ENCODE results near the gene GRIK4.

The GRIK4 gene

GRCh38 chr11:120854988-120855387 lies 343.4 kb downstream of the GRIK4 start:
- Histone ChIP-seq H3K36me3 (ENCODE audit: insufficient read depth, low read length) (no peaks in the 10 kb centered on the region), H3K4me2 (ENCODE audit: low read depth, low read length, poor library complexity, severe bottlenecking) (no peak overlapping the region), H3K9me3 (ENCODE audit: insufficient read depth, low read depth, low read length) (no peaks in the 10 kb centered on the region), H4K20me1 (ENCODE audit: insufficient read depth, low read length, poor library complexity, severe bottlenecking) (no peaks in the 10 kb centered on the region), H3K4me3 (ENCODE audit: low read length, poor library complexity, severe bottlenecking) (no peak overlapping the region), H3K4me1 (ENCODE audit: insufficient read depth, low read length, poor library complexity, severe bottlenecking) (no peaks in the 10 kb centered on the region), H3K9me2 (replicated peaks; ENCODE audit: low read depth, low read length) (no peaks in the 10 kb centered on the region), H3F3A (ENCODE audit: low read depth) (no peaks in the 10 kb centered on the region), H3K27me3 (ENCODE audit: insufficient read depth, low read length, poor library complexity, severe bottlenecking) (no peaks in the 10 kb centered on the region), H3K79me2 (ENCODE audit: insufficient read depth, low read length) (no peaks in the 10 kb centered on the region), H3K9ac (ENCODE audit: low read depth, low read length, poor library complexity, severe bottlenecking) (no peak overlapping the region), H2AFZ (ENCODE audit: low read length) (no peak overlapping the region)
- no peak for TF ChIP-seq CTCF (conservative IDR thresholded peaks at IDR 0.05; ENCODE audit: low read length)
- no peak for TF ChIP-seq EZH2phosphoT487 (IDR thresholded peaks at IDR 0.05; ENCODE audit: borderline replicate concordance)

GRCh38 chr11:120857508-120857907 lies 346.0 kb downstream of the GRIK4 start:
- H2AFZ ChIP-seq (ENCODE audit: low read length) = no peak overlapping the region
- H3K9me3 ChIP-seq (ENCODE audit: insufficient read depth, low read depth, low read length) = no peaks in the 10 kb centered on the region
- H4K20me1 ChIP-seq (ENCODE audit: insufficient read depth, low read length, poor library complexity, severe bottlenecking) = no peaks in the 10 kb centered on the region
- no peaks in the 10 kb centered on the region for H3K36me3 ChIP-seq (ENCODE audit: insufficient read depth, low read length)
- H3K9ac ChIP-seq (ENCODE audit: low read depth, low read length, poor library complexity, severe bottlenecking) = no peak overlapping the region
- H3K9me2 ChIP-seq (replicated peaks; ENCODE audit: low read depth, low read length) = no peaks in the 10 kb centered on the region
- no peak overlapping the region for H3K4me2 ChIP-seq (ENCODE audit: low read depth, low read length, poor library complexity, severe bottlenecking)
- H3K27me3 ChIP-seq (ENCODE audit: insufficient read depth, low read length, poor library complexity, severe bottlenecking) = no peaks in the 10 kb centered on the region
- TF ChIP-seq EZH2phosphoT487 (IDR thresholded peaks at IDR 0.05; ENCODE audit: borderline replicate concordance) (no peak), CTCF (conservative IDR thresholded peaks at IDR 0.05; ENCODE audit: low read length) (no peak)
- no peaks in the 10 kb centered on the region for H3F3A ChIP-seq (ENCODE audit: low read depth)
- no peak overlapping the region for H3K4me3 ChIP-seq (ENCODE audit: low read length, poor library complexity, severe bottlenecking)
- H3K4me1 ChIP-seq (ENCODE audit: insufficient read depth, low read length, poor library complexity, severe bottlenecking) = no peaks in the 10 kb centered on the region
- H3K79me2 ChIP-seq (ENCODE audit: insufficient read depth, low read length) = no peaks in the 10 kb centered on the region

- TF ChIP-seq CTCF (conservative IDR thresholded peaks at IDR 0.05; ENCODE audit: low read length) (no peak), EZH2phosphoT487 (IDR thresholded peaks at IDR 0.05; ENCODE audit: borderline replicate concordance) (no peak)
- no peaks in the 10 kb centered on the region for H3K9me3 ChIP-seq (ENCODE audit: insufficient read depth, low read depth, low read length)
- H3K27me3 ChIP-seq (ENCODE audit: insufficient read depth, low read length, poor library complexity, severe bottlenecking) = no peaks in the 10 kb centered on the region
- no peaks in the 10 kb centered on the region for H4K20me1 ChIP-seq (ENCODE audit: insufficient read depth, low read length, poor library complexity, severe bottlenecking)
- H3K36me3 ChIP-seq (ENCODE audit: insufficient read depth, low read length) = no peaks in the 10 kb centered on the region
- no peak overlapping the region for H3K9ac ChIP-seq (ENCODE audit: low read depth, low read length, poor library complexity, severe bottlenecking)
- no peak overlapping the region for H2AFZ ChIP-seq (ENCODE audit: low read length)
- H3F3A ChIP-seq (ENCODE audit: low read depth) = no peaks in the 10 kb centered on the region
- H3K4me1 ChIP-seq (ENCODE audit: insufficient read depth, low read length, poor library complexity, severe bottlenecking) = no peaks in the 10 kb centered on the region
- H3K9me2 ChIP-seq (replicated peaks; ENCODE audit: low read depth, low read length) = no peaks in the 10 kb centered on the region
- H3K79me2 ChIP-seq (ENCODE audit: insufficient read depth, low read length) = no peaks in the 10 kb centered on the region
- no peak overlapping the region for H3K4me2 ChIP-seq (ENCODE audit: low read depth, low read length, poor library complexity, severe bottlenecking)
- H3K4me3 ChIP-seq (ENCODE audit: low read length, poor library complexity, severe bottlenecking) = no peak overlapping the region
Observed at GRCh38 chr11:120858740-120859139, 347.2 kb downstream of the GRIK4 start.
